ENCODE data around the gene GBF1. TPM values are rescaled to one million over a fixed set of nuclear protein-coding genes. Genes with fewer than 3 reads are reported as not detected.
A peak's percentile ranks its signal among the peaks of the same experiment; 100 is the strongest.

GBF1 gene
- total and polyA plus RNA-seq, 2 of the 13 experiments (the other 11 are each of a cell fraction or from before 2014, with no cell fraction given) = 17.1 to 21.9 TPM

DNA sequence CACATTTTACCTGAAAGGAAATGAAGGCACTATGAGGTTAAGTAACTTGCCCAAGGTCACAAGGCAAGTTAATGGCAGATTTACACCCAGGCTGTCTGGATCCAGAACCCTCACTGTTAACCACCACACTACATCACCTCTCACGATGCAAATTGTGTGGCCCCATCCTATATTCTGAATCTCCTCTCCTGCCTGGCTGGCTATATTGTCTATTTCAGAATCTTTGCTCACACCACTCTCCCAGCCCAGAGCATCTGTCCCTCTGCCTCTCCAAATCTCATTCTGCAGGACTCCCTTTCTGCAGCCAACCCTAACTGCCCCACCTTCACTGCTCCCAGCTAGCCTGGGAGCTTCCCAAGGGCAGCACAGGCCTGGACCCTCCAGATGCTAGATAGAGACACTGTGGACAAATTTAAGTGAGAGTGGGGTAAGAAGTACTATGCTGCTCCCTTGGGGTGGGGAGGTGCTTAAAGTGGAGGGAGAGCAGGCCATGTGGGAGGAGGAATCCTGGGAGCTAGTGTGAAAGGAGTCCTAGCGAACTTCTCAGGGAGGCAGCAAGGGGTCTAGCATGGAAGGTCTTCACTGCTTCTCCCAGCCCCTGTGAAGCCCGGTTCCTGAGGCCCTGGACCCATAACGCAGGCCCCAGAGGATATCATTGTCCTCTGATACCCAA lies 186.3 kb downstream of the GBF1 start (continued):
- TF ChIP-seq SKI (IDR thresholded peaks at IDR 0.05; ENCODE audit: partially characterized antibody) (no peak), ZNF737 (CRISPR knock-in tag; IDR thresholded peaks at IDR 0.05; ENCODE audit: borderline replicate concordance) (0 out of 2 replicates have a peak, but pooled peaks have one; percentile 57), ZBTB7B (CRISPR knock-in tag; IDR thresholded peaks at IDR 0.05) (no peak), CBFB (CRISPR knock-in tag; IDR thresholded peaks at IDR 0.05) (no peak), SAFB2 (CRISPR knock-in tag; IDR thresholded peaks at IDR 0.05; ENCODE audit: borderline replicate concordance, low read depth) (no peak), KLF9 (CRISPR knock-in tag; IDR thresholded peaks at IDR 0.05; ENCODE audit: low read depth) (no peak), HNRNPH1 (optimal IDR thresholded peaks at IDR 0.05; ENCODE audit: low read depth, low read length) (no peak), ZC3H13 (CRISPR knock-in tag; IDR thresholded peaks at IDR 0.05) (0 out of 2 replicates have a peak, but pooled peaks have one; percentile 47), NONO (IDR thresholded peaks at IDR 0.05) (no peak), NONO (CRISPR knock-in tag; conservative IDR thresholded peaks at IDR 0.05) (0 out of 2 replicates have a peak, but pooled peaks have one; percentile 37), PAWR (CRISPR knock-in tag; IDR thresholded peaks at IDR 0.05; ENCODE audit: borderline replicate concordance) (no peak), BCL6 (CRISPR knock-in tag; IDR thresholded peaks at IDR 0.05) (0 out of 2 replicates have a peak, but pooled peaks have one; percentile 6), SSRP1 (CRISPR knock-in tag; IDR thresholded peaks at IDR 0.05) (0 out of 2 replicates have a peak, but pooled peaks have one; percentile 8), RORA (CRISPR knock-in tag; IDR thresholded peaks at IDR 0.05) (no peak), ZNF883 (CRISPR knock-in tag; IDR thresholded peaks at IDR 0.05; ENCODE audit: not compliant biosample characterization) (no peak), ZSCAN31 (CRISPR knock-in tag; IDR thresholded peaks at IDR 0.05; ENCODE audit: low read depth) (no peak)
- TF ChIP-seq, protein P1, sequence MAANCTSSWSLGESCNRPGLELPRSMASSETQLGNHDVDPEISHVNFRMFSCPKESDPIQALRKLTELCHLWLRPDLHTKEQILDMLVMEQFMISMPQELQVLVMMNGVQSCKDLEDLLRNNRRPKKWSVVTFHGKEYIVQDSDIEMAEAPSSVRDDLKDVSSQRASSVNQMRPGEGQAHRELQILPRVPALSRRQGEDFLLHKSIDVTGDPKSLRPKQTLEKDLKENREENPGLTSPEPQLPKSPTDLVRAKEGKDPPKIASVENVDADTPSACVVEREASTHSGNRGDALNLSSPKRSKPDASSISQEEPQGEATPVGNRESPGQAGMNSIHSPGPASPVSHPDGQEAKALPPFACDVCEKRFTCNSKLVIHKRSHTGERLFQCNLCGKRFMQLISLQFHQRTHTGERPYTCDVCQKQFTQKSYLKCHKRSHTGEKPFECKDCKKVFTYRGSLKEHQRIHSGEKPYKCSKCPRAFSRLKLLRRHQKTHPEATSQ (CRISPR knock-in tag; IDR thresholded peaks at IDR 0.05; ENCODE audit: borderline replicate concordance) = 0 out of 2 replicates have a peak, but pooled peaks have one; percentile 6
- TF ChIP-seq, protein P2, sequence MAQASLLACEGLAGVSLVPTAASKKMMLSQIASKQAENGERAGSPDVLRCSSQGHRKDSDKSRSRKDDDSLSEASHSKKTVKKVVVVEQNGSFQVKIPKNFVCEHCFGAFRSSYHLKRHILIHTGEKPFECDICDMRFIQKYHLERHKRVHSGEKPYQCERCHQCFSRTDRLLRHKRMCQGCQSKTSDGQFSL (CRISPR knock-in tag; IDR thresholded peaks at IDR 0.05) = no peak
- TF ChIP-seq, protein P3, sequence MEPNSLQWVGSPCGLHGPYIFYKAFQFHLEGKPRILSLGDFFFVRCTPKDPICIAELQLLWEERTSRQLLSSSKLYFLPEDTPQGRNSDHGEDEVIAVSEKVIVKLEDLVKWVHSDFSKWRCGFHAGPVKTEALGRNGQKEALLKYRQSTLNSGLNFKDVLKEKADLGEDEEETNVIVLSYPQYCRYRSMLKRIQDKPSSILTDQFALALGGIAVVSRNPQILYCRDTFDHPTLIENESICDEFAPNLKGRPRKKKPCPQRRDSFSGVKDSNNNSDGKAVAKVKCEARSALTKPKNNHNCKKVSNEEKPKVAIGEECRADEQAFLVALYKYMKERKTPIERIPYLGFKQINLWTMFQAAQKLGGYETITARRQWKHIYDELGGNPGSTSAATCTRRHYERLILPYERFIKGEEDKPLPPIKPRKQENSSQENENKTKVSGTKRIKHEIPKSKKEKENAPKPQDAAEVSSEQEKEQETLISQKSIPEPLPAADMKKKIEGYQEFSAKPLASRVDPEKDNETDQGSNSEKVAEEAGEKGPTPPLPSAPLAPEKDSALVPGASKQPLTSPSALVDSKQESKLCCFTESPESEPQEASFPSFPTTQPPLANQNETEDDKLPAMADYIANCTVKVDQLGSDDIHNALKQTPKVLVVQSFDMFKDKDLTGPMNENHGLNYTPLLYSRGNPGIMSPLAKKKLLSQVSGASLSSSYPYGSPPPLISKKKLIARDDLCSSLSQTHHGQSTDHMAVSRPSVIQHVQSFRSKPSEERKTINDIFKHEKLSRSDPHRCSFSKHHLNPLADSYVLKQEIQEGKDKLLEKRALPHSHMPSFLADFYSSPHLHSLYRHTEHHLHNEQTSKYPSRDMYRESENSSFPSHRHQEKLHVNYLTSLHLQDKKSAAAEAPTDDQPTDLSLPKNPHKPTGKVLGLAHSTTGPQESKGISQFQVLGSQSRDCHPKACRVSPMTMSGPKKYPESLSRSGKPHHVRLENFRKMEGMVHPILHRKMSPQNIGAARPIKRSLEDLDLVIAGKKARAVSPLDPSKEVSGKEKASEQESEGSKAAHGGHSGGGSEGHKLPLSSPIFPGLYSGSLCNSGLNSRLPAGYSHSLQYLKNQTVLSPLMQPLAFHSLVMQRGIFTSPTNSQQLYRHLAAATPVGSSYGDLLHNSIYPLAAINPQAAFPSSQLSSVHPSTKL (CRISPR knock-in tag; IDR thresholded peaks at IDR 0.05) = no peak
- TF ChIP-seq, protein P4, sequence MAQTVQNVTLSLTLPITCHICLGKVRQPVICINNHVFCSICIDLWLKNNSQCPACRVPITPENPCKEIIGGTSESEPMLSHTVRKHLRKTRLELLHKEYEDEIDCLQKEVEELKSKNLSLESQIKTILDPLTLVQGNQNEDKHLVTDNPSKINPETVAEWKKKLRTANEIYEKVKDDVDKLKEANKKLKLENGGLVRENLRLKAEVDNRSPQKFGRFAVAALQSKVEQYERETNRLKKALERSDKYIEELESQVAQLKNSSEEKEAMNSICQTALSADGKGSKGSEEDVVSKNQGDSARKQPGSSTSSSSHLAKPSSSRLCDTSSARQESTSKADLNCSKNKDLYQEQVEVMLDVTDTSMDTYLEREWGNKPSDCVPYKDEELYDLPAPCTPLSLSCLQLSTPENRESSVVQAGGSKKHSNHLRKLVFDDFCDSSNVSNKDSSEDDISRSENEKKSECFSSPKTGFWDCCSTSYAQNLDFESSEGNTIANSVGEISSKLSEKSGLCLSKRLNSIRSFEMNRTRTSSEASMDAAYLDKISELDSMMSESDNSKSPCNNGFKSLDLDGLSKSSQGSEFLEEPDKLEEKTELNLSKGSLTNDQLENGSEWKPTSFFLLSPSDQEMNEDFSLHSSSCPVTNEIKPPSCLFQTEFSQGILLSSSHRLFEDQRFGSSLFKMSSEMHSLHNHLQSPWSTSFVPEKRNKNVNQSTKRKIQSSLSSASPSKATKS (CRISPR knock-in tag; IDR thresholded peaks at IDR 0.05) = no peak
